22Rv1 (cell line): ENCODE data around the gene POLE4.

Experiments used
- CTCF ChIP-seq: fragments of 450-650 bp; IDR thresholded peaks from 2 replicates; pipeline ENCODE4 v1.5.1; 2017; ENCODE audit warnings: mild to moderate bottlenecking
- ZFX ChIP-seq: fragments of 450-650 bp; IDR thresholded peaks from 2 replicates; pipeline ENCODE4 v1.6.1; 2017; ENCODE audit warnings: antibody characterized with exemption, borderline replicate concordance

- TF ChIP-seq CTCF (no peak), ZFX (no peak)
These were observed 59.7 kb downstream of the POLE4 start for GRCh38 chr2:75018162-75018561.
